Measurements from ENCODE around the gene IQCH. TPM values are rescaled to one million over a fixed set of nuclear protein-coding genes. Genes with fewer than 3 reads are reported as not detected.

Gene IQCH
- total RNA-seq, 1 donor from 2014 or later, result 4.5 TPM

DNA sequence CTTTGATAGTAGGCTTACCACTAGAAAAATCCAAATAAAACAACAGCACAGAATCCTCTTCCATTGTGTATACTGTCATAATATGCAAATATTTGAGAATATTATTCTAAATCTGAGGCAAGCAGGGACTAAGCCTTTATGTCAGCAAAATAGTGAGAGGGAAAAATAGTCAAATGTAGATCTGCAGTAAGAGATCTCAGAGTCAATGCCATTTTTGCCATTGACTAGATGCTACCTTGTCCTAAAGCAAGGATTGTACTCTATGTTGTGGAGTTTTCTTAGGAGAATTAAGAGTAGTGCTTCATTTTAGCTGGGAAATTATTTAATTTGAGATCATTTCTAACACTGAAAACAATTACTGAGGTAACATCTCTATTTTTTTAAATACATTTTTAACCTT lies 50.2 kb downstream of the IQCH start:
- Mint-ChIP-seq H3K27ac (ENCODE audit: unreplicated experiment) (no peak overlapping the region), H3K27me3 (ENCODE audit: unreplicated experiment) (no peaks in the 10 kb centered on the region)

DNA sequence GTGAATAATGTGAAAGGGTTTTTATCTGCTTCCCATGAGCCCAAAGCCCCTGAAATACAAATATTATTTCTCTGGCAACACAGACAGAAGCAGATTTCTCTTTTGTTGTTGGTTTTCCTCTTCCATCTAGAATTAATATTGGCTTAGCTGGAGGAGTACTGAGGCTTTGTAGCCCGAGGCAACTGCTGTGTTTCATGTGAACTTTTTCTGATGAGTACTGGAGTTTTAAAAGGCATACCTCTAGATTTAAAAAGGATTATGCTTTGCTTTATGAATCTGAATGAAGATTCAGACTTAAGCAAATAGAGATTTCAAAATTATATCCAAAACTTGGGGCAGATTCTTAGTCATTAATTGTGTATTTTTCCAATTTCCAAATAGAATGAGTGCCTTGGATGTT lies 50.9 kb downstream of the IQCH start:
- no peaks in the 10 kb centered on the region for H3K4me1 Mint-ChIP-seq (ENCODE audit: low read depth, unreplicated experiment)
- no peak overlapping the region for H3K27ac Mint-ChIP-seq (ENCODE audit: unreplicated experiment)
- no peak overlapping the region for H3K4me3 Mint-ChIP-seq (ENCODE audit: unreplicated experiment)
- no peaks in the 10 kb centered on the region for H3K27me3 Mint-ChIP-seq (ENCODE audit: unreplicated experiment)
- no peak for DNase-seq
- TF ChIP-seq, protein P1, sequence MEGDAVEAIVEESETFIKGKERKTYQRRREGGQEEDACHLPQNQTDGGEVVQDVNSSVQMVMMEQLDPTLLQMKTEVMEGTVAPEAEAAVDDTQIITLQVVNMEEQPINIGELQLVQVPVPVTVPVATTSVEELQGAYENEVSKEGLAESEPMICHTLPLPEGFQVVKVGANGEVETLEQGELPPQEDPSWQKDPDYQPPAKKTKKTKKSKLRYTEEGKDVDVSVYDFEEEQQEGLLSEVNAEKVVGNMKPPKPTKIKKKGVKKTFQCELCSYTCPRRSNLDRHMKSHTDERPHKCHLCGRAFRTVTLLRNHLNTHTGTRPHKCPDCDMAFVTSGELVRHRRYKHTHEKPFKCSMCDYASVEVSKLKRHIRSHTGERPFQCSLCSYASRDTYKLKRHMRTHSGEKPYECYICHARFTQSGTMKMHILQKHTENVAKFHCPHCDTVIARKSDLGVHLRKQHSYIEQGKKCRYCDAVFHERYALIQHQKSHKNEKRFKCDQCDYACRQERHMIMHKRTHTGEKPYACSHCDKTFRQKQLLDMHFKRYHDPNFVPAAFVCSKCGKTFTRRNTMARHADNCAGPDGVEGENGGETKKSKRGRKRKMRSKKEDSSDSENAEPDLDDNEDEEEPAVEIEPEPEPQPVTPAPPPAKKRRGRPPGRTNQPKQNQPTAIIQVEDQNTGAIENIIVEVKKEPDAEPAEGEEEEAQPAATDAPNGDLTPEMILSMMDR (IDR thresholded peaks at IDR 0.05; ENCODE audit: partially characterized antibody, unreplicated experiment), result no peak
- H3K9me3 Mint-ChIP-seq (ENCODE audit: unreplicated experiment), result no peaks in the 10 kb centered on the region
- H3K36me3 Mint-ChIP-seq (ENCODE audit: unreplicated experiment), result no peaks in the 10 kb centered on the region

More for the DNA sequence above, 50.2 kb downstream of the IQCH start:
- TF ChIP-seq, protein P1 (IDR thresholded peaks at IDR 0.05; ENCODE audit: partially characterized antibody, unreplicated experiment), result no peak
- H3K4me1 Mint-ChIP-seq (ENCODE audit: low read depth, unreplicated experiment), result no peaks in the 10 kb centered on the region
- no peak for DNase-seq
- no peaks in the 10 kb centered on the region for H3K9me3 Mint-ChIP-seq (ENCODE audit: unreplicated experiment)
- H3K4me3 Mint-ChIP-seq (ENCODE audit: unreplicated experiment), result no peak overlapping the region
- no peaks in the 10 kb centered on the region for H3K36me3 Mint-ChIP-seq (ENCODE audit: unreplicated experiment)

DNA sequence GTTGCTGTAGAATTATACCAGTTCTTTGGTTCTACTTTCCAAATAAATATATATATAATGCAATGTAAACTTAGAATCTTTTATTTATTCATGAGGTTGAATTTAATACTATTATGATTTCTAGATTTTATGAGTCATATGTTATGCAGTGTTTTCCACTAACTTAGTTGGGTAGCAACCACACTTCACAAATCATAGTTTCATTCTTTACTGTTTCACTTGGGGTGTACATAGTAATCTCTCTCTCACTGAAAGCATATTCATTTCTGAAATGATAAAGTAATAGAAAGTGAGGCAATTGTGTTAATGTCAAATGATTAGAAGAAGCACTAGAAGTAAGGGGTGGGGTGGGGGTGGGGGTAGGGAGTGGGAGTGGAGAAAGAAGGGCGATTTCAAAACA lies 52.6 kb downstream of the IQCH start:
- H3K4me3 Mint-ChIP-seq (ENCODE audit: unreplicated experiment), result no peak overlapping the region
- no peaks in the 10 kb centered on the region for H3K36me3 Mint-ChIP-seq (ENCODE audit: unreplicated experiment)
- TF ChIP-seq, protein P1 (IDR thresholded peaks at IDR 0.05; ENCODE audit: partially characterized antibody, unreplicated experiment), result no peak
- H3K4me1 Mint-ChIP-seq (ENCODE audit: low read depth, unreplicated experiment), result no peaks in the 10 kb centered on the region
- H3K9me3 Mint-ChIP-seq (ENCODE audit: unreplicated experiment), result no peaks in the 10 kb centered on the region
- no peak overlapping the region for H3K27ac Mint-ChIP-seq (ENCODE audit: unreplicated experiment)
- no peaks in the 10 kb centered on the region for H3K27me3 Mint-ChIP-seq (ENCODE audit: unreplicated experiment)
- DNase-seq, result no peak

DNA sequence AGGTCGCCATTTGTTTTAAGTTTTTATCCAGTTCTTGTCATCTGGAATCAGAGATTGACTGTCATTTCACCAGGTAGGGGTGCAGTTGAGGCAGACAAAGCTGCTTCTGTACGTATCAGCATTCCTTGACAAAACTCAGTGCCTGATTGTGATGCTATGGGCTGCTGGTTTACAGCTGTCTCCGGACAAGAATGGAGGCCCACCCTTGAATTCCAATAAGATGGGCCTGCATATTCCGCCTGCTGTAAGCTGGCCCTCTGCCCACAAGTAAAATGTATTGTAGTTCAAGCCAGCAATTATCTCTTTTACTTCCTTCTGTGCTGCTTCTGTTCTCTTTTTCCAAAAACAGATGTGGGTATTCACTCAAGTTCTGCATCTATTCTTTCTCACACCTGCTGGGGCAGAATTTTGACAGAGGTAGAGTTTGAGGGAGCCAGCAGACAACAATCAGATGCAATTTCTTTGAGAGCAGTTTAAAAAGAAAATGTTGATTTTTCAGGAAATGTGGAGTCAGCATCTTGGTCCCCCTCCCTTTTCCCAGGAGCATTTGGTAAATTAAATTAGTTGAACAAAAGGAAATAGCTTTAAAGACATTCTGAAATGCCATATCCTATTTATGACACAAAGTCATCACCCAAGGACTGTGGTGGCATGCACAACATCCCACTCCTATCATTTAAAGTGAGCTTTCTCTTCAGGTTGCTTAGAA lies 53.5 kb downstream of the IQCH start:
- TF ChIP-seq, protein P1 (IDR thresholded peaks at IDR 0.05; ENCODE audit: partially characterized antibody, unreplicated experiment), result no peak
- no peaks in the 10 kb centered on the region for H3K36me3 Mint-ChIP-seq (ENCODE audit: unreplicated experiment)
- no peaks in the 10 kb centered on the region for H3K9me3 Mint-ChIP-seq (ENCODE audit: unreplicated experiment)
- no peaks in the 10 kb centered on the region for H3K4me1 Mint-ChIP-seq (ENCODE audit: low read depth, unreplicated experiment)
- no peak overlapping the region for H3K4me3 Mint-ChIP-seq (ENCODE audit: unreplicated experiment)
- H3K27ac Mint-ChIP-seq (ENCODE audit: unreplicated experiment), result no peak overlapping the region
- H3K27me3 Mint-ChIP-seq (ENCODE audit: unreplicated experiment), result no peaks in the 10 kb centered on the region
- no peak for DNase-seq

DNA sequence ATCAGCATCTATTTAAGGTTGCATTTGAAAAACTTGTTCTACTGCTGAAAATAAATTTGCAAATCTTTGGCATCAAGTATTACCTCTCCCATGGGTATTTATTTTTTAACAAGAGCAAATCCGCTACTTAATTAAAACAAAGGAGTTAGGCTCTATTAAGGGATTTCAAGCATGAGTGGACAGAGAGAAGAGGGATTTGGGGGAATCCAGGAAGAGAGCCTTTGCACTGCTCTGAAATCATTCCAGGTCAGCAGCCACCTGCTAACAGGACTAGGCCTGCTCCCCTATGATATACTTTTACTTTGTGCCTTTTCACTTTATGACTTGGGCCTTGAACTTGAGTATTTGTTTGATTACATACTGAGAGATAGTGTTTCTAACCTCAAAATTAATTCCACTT lies 57.1 kb downstream of the IQCH start:
- no peak overlapping the region for H3K4me3 Mint-ChIP-seq (ENCODE audit: unreplicated experiment)
- no peak overlapping the region for H3K27ac Mint-ChIP-seq (ENCODE audit: unreplicated experiment)
- H3K27me3 Mint-ChIP-seq (ENCODE audit: unreplicated experiment), result no peaks in the 10 kb centered on the region
- H3K36me3 Mint-ChIP-seq (ENCODE audit: unreplicated experiment), result no peaks in the 10 kb centered on the region
- TF ChIP-seq, protein P1 (IDR thresholded peaks at IDR 0.05; ENCODE audit: partially characterized antibody, unreplicated experiment), result no peak
- no peak for DNase-seq
- H3K4me1 Mint-ChIP-seq (ENCODE audit: low read depth, unreplicated experiment), result no peaks in the 10 kb centered on the region
- H3K9me3 Mint-ChIP-seq (ENCODE audit: unreplicated experiment), result no peaks in the 10 kb centered on the region
